B cell (primary cell): ENCODE data around the gene DUSP9. TPM values are rescaled to one million over a fixed set of nuclear protein-coding genes. Genes with fewer than 3 reads are reported as not detected.

Source experiments
- ATAC-seq: fragments of 200-7000 bp; cut with Tn5 transposase; one replicate; pipeline ENCODE4 v1.10.0; 2021; ENCODE audit warnings: low read depth, mild to moderate bottlenecking, moderate number of reproducible peaks, moderate library complexity
- CTCF ChIA-PET: fragments of 350-600 bp; sonication (Branson Sonifier 250); formaldehyde crosslinking; loops from one replicate; lab custom pipeline; 2021; ENCODE audit warnings: antibody characterized with exemption, inconsistent platforms; lab: Charles Lee
- POLR2A ChIA-PET: fragments of 350-600 bp; sonication (Branson Sonifier 250); formaldehyde crosslinking; loops from one replicate; lab custom pipeline; 2021; ENCODE audit warnings: antibody characterized with exemption; lab: Charles Lee
- DNase-seq: peaks from one replicate; pipeline ENCODE4 v3.0.0; 2013
- H2AFZ ChIP-seq: 2 replicates; pipeline ENCODE4 v1.6.1; 2012; ENCODE audit warnings: mild to moderate bottlenecking, low read depth, low read length; ENCODE audit not compliant: insufficient read depth, poor library complexity, severe bottlenecking
- H3K27ac ChIP-seq, 2 donors: 1 replicate in 1 of 2; 2 replicates in 1 of 2; pipeline ENCODE4 v1.5.1; 2012 to 2013; ENCODE audit warnings: low read length in 2 of 2, mild to moderate bottlenecking in 2 of 2, moderate library complexity in 1 of 2
- H3K27me3 ChIP-seq, 4 experiments: fragments of 200-600 bp in 1 of 4; sonication (generic) in 1 of 4; replicated peaks in 1 of 4; 1 replicate in 2 of 4; 2 replicates in 2 of 4; pipeline versions ENCODE4 v1.6.1 to v1.7.0; 2013 to 2016; ENCODE audit warnings: low read length in 3 of 4, mild to moderate bottlenecking in 2 of 4, mixed read lengths in 1 of 4, moderate library complexity in 1 of 4; ENCODE audit not compliant: insufficient read depth in 4 of 4, control insufficient read depth in 3 of 4; ENCODE audit errors: control extremely low read depth in 1 of 4
- H3K36me3 ChIP-seq, 2 experiments: replicated peaks in 1 of 2; 1 replicate in 1 of 2; 2 replicates in 1 of 2; pipeline versions ENCODE4 v1.6.1 to v1.7.1; 2013; ENCODE audit warnings: low read length in 1 of 2; ENCODE audit not compliant: insufficient read depth in 2 of 2, control insufficient read depth in 1 of 2; ENCODE audit errors: control extremely low read depth in 1 of 2, extremely low read depth in 1 of 2
- H3K4me1 ChIP-seq, 2 donors: fragments of 200-600 bp in 1 of 2; sonication (generic) in 1 of 2; 1 replicate in 1 of 2; 2 replicates in 1 of 2; pipeline versions ENCODE4 v1.5.1 to v1.6.1; 2013 to 2017; ENCODE audit warnings: low read length in 2 of 2; ENCODE audit not compliant: control insufficient read depth in 2 of 2, insufficient read depth in 2 of 2
- H3K4me2 ChIP-seq: replicated peaks from 2 replicates; pipeline ENCODE3; 2012; ENCODE audit warnings: mild to moderate bottlenecking, low read depth, low read length; ENCODE audit not compliant: poor library complexity, severe bottlenecking
- H3K4me3 ChIP-seq, 5 experiments: fragments of 200-600 bp in 1 of 5; sonication (generic) in 1 of 5; 1 replicate in 3 of 5; 2 replicates in 2 of 5; pipeline versions ENCODE4 v1.5.1 to v1.7.0; 2011 to 2016; ENCODE audit warnings: low read length in 4 of 5, mild to moderate bottlenecking in 4 of 5, low read depth in 2 of 5, control low read depth in 1 of 5, moderate library complexity in 1 of 5; ENCODE audit not compliant: insufficient read depth in 1 of 5; ENCODE audit errors: control extremely low read depth in 1 of 5, extremely low read depth in 1 of 5
- H3K79me2 ChIP-seq: fragments of 200-600 bp; sonication (generic); one replicate; pipeline ENCODE4 v1.6.0; 2016; ENCODE audit warnings: low read length; ENCODE audit not compliant: control insufficient read depth, insufficient read depth
- H3K9ac ChIP-seq: fragments of 200-600 bp; sonication (generic); 2 replicates; pipeline ENCODE4 v1.6.1; 2017; ENCODE audit warnings: mild to moderate bottlenecking, low read length, moderate library complexity
- H3K9me3 ChIP-seq, 3 donors: one replicate each; pipeline versions ENCODE4 v1.6.1 to v1.7.1; 2013; ENCODE audit warnings: low read length in 2 of 3; ENCODE audit not compliant: control insufficient read depth in 2 of 3, insufficient read depth in 1 of 3; ENCODE audit errors: control extremely low read depth in 1 of 3
- H4K20me1 ChIP-seq: 2 replicates; pipeline ENCODE4 v1.6.0; 2012; ENCODE audit warnings: mild to moderate bottlenecking, low read length; ENCODE audit not compliant: insufficient read depth, control insufficient read depth, poor library complexity, severe bottlenecking
- H3K27ac Mint-ChIP-seq: one replicate; pipeline ENCODE4 v1.8.0; 2021; ENCODE audit warnings: mixed read lengths
- H3K27me3 Mint-ChIP-seq: one replicate; pipeline ENCODE4 v1.8.0; 2021; ENCODE audit warnings: mixed read lengths
- H3K4me1 Mint-ChIP-seq: one replicate; pipeline ENCODE4 v1.8.0; 2021; ENCODE audit warnings: mixed read lengths
- H3K4me3 Mint-ChIP-seq: one replicate; pipeline ENCODE4 v1.8.0; 2021; ENCODE audit warnings: mixed read lengths
- H3K9me3 Mint-ChIP-seq: one replicate; pipeline ENCODE4 v1.8.0; 2022; ENCODE audit warnings: mixed read lengths; ENCODE audit not compliant: insufficient read depth
- EZH2 ChIP-seq: IDR thresholded peaks from 2 replicates; pipeline ENCODE4 v1.6.1; 2012; ENCODE audit warnings: borderline replicate concordance, low read depth, mild to moderate bottlenecking, moderate library complexity, low read length; ENCODE audit not compliant: insufficient read depth, poor library complexity, severe bottlenecking
- WGBS: methylation state at CpG from one replicate; pipeline ENCODE4 v1.1.5; 2013; ENCODE audit warnings: missing lambda C conversion rate; ENCODE audit not compliant: insufficient coverage; 5-methylcytosine and 5-hydroxymethylcytosine counted together
- intact Hi-C: fragments of 100-400 bp; cut with micrococcal nuclease; formaldehyde crosslinking; loops from one replicate; pipeline ENCODE4 v1.10.0; 2022
- polyA plus RNA-seq: library from polyadenylated mRNA; depleted of rRNA; stranded (reverse); fragments of >200 nt; gene quantifications from 2 replicates; pipeline ENCODE4 v1.2.3, GENCODE V29; 2012
- total RNA-seq, 2 donors: library from RNA; stranded (reverse); fragments of 120-200 nt in 1 of 2; gene quantifications; 1 replicate in 1 of 2; 2 replicates in 1 of 2; pipeline versions ENCODE4 v1.2.3 to v1.2.4, GENCODE V29; 2013 to 2022
- TF ChIP-seq, protein P1 (sequence below): fragments of 200-600 bp; IDR thresholded peaks from one replicate; pipeline ENCODE4 v1.8.0; 2022; ENCODE audit warnings: antibody characterized with exemption, mild to moderate bottlenecking

Gene DUSP9
- total and polyA plus RNA-seq, 2 donors (not counting 1 experiment from before 2014, with no cell fraction given) = not detected

DNA sequence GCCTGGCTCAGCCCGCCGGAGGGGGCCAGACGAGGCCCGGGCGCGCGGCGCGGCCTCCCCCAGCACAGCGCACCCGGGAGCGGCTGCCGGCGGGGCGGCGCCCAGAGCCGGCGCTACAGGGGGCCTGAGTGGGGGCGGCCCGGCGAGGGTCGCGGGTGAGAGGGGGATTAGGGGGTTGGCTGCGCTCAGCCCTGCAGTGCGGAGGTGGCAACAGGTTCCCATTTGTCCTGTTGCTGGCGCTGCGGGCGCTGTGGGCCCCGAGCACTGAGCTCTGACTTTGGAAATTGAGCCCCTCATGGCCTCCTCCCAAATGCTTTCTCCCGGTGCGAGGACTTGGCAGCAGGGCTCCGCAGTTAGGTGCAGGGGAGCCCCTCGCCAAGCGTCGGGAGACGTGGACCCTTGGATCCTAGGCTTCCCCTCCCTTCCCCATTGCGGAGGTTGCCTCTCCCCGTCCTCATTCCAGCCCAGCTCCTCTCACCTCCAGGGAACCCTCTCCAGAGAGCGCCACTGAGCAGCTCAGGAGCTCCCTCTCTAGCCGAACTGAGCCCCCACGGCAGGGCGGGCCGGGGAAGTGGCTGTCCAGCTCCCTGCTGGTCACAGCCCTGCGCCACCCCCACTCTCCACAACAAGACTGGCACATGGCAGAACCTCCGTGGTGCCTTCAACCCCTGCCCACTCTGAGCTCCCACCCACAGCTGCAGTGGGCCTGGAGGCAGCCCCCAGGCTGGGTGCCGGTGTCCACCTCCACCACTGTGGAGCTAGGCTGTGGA, 2.5 kb upstream of the DUSP9 start:
- POLR2A ChIA-PET = no interaction called here
- Histone ChIP-seq H2AFZ (no peak overlapping the region), H3K9ac (no peak overlapping the region), H3K9me3 (no peaks in the 10 kb centered on the region), H3K4me1 (peaks cover 17 to 31% of the 10 kb centered on the region in 2 donors), H3K27ac (no peak overlapping the region), H4K20me1 (no peaks in the 10 kb centered on the region), H3K27me3 (peaks cover 0 to 75% (median 15%) of the 10 kb centered on the region in 4 experiments), H3K79me2 (no peaks in the 10 kb centered on the region), H3K4me2 (peak overlapping the region; percentile 19), H3K36me3 (no peaks in the 10 kb centered on the region), H3K4me3 (no peak overlapping the region)
- Mint-ChIP-seq H3K4me1 (peaks cover 18% of the 10 kb centered on the region), H3K4me3 (peak overlapping the region; percentile 10), H3K9me3 (no peaks in the 10 kb centered on the region), H3K27me3 (peaks cover 17% of the 10 kb centered on the region), H3K27ac (no peak overlapping the region)
- DNase-seq (peak; percentile 12), ATAC-seq (no peak)
- no peak for TF ChIP-seq EZH2
- TF ChIP-seq, protein P1, sequence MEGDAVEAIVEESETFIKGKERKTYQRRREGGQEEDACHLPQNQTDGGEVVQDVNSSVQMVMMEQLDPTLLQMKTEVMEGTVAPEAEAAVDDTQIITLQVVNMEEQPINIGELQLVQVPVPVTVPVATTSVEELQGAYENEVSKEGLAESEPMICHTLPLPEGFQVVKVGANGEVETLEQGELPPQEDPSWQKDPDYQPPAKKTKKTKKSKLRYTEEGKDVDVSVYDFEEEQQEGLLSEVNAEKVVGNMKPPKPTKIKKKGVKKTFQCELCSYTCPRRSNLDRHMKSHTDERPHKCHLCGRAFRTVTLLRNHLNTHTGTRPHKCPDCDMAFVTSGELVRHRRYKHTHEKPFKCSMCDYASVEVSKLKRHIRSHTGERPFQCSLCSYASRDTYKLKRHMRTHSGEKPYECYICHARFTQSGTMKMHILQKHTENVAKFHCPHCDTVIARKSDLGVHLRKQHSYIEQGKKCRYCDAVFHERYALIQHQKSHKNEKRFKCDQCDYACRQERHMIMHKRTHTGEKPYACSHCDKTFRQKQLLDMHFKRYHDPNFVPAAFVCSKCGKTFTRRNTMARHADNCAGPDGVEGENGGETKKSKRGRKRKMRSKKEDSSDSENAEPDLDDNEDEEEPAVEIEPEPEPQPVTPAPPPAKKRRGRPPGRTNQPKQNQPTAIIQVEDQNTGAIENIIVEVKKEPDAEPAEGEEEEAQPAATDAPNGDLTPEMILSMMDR = no peak
- intact Hi-C loops = loop anchor here (5.0 kb wide), 1 partner anchor 32 kb away; no protein-coding TSS in a partner anchor
- CTCF ChIA-PET = interaction anchor here (0.9 to 1.4 kb wide), 3 partner anchors 9 to 704 kb away, joined by 3 to 5 read pairs (median 3); no protein-coding TSS in a partner anchor
- 6% methylated on average over 19 of the region's 46 CpGs for WGBS

DNA sequence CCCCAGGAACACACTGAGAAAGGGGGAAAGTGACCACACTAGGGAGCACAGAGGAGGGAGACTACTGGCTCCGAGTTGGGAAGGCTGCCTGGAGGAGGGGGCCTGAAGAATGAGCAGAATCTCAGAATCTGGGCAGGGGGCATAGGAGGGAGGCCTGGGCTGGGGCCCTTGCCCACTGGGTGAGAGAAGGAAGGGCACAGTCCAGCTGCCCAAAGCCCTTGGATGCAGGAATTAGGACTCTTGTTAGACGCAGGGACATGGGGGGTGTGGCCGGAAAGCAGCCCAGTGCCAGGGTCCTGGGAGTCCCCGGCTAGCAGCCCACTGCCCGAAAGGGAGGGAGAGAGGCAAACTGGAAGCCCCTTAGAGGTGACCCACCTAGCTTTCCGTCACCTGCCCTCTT, 1.9 kb upstream of the DUSP9 start:
- Histone ChIP-seq H3K36me3 (no peaks in the 10 kb centered on the region), H3K27ac (no peak overlapping the region), H3K4me1 (peaks cover 17 to 31% of the 10 kb centered on the region in 2 donors), H3K9ac (no peak overlapping the region), H3K4me2 (no peak overlapping the region), H4K20me1 (no peaks in the 10 kb centered on the region), H3K9me3 (no peaks in the 10 kb centered on the region), H2AFZ (no peak overlapping the region), H3K27me3 (peaks cover 0 to 70% (median 15%) of the 10 kb centered on the region in 4 experiments), H3K79me2 (no peaks in the 10 kb centered on the region), H3K4me3 (no peak overlapping the region)
- Mint-ChIP-seq H3K27ac (no peak overlapping the region), H3K9me3 (no peaks in the 10 kb centered on the region), H3K4me1 (peaks cover 18% of the 10 kb centered on the region), H3K27me3 (peaks cover 17% of the 10 kb centered on the region), H3K4me3 (no peak overlapping the region)
- DNase-seq (no peak), ATAC-seq (no peak)
- TF ChIP-seq, protein P1 = no peak
- no peak for TF ChIP-seq EZH2
- intact Hi-C loops = loop anchor here (5.0 kb wide), 1 partner anchor 33 kb away; no protein-coding TSS in a partner anchor
- WGBS = 44% methylated on average over 2 of the region's 6 CpGs
- ChIA-PET POLR2A (no interaction called here), CTCF (interaction anchor here (0.9 to 1.4 kb wide), 3 partner anchors 8 to 704 kb away, joined by 3 to 5 read pairs (median 3); no protein-coding TSS in a partner anchor)
